Panc1 (cell line): Measurements from ENCODE around the gene TBC1D2.

ENCODE experiments used
- SIN3A ChIP-seq: IDR thresholded peaks from 2 replicates; pipeline ENCODE4 v1.6.1; 2012; ENCODE audit warnings: low read depth, mild to moderate bottlenecking, low read length, moderate library complexity, borderline replicate concordance; ENCODE audit not compliant: insufficient read depth
- TF ChIP-seq, protein P1 (sequence below): fragments of 450-650 bp; IDR thresholded peaks from 2 replicates; pipeline ENCODE4 v1.5.1; 2017; ENCODE audit warnings: mild to moderate bottlenecking

DNA sequence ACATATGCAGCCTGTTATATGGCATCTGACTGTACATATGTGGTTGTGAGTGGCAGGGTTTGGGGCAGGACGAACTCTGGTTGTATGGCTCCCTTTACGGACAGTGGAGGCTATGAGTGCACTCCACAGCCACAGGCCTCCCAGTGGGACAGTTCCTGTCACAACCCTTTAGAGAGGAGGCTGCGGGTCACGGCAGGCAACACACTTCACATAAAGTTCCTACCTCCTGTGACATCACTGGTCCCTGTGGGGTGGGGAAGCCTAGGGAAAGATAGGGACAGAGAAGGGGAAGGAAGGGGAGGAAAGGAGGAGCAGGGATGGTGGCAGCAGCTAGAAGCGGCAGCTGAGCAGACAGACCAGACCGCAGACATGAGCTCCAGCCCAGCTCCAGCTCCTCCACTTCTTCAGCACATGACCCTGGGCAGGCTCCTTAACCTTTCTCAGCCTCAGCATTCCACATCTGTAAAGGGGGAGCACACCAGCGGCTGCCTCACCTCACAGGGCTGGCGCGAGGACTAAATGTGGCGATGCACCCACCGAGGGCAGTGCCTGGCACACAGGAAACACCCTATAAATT lies 35.6 kb downstream of the TBC1D2 start:
- TF ChIP-seq, protein P1, sequence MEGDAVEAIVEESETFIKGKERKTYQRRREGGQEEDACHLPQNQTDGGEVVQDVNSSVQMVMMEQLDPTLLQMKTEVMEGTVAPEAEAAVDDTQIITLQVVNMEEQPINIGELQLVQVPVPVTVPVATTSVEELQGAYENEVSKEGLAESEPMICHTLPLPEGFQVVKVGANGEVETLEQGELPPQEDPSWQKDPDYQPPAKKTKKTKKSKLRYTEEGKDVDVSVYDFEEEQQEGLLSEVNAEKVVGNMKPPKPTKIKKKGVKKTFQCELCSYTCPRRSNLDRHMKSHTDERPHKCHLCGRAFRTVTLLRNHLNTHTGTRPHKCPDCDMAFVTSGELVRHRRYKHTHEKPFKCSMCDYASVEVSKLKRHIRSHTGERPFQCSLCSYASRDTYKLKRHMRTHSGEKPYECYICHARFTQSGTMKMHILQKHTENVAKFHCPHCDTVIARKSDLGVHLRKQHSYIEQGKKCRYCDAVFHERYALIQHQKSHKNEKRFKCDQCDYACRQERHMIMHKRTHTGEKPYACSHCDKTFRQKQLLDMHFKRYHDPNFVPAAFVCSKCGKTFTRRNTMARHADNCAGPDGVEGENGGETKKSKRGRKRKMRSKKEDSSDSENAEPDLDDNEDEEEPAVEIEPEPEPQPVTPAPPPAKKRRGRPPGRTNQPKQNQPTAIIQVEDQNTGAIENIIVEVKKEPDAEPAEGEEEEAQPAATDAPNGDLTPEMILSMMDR, result no peak
- TF ChIP-seq SIN3A, result no peak
